ENCODE measurements around the gene RNF157.

The RNF157 gene

DNA sequence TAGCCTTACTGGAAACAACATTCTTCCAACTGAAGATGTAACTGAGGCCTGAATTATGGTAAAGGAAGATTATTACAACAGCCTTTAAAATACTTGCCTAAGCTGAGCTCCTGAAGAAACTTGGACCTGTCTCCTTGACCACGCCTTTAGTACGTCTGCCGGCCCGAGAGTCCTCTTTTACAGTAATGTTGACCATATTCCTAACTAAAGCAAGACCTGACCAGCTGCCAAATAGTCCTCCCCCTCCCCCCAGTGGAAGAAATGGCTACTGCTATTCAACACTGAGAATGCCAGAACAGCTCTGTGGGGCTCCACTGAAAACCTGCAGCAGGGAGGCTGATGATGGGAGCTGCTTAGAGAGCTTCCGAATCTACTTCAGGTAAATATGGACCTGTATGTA is 86.7 kb downstream of the RNF157 start:
- no peak for DNase-seq (ENCODE audit: extremely low read depth, low read depth)
- TF ChIP-seq CTCF (IDR thresholded peaks at IDR 0.05; ENCODE audit: low read depth, low read length): no peak; the same call in none of the 2 replicates

DNA sequence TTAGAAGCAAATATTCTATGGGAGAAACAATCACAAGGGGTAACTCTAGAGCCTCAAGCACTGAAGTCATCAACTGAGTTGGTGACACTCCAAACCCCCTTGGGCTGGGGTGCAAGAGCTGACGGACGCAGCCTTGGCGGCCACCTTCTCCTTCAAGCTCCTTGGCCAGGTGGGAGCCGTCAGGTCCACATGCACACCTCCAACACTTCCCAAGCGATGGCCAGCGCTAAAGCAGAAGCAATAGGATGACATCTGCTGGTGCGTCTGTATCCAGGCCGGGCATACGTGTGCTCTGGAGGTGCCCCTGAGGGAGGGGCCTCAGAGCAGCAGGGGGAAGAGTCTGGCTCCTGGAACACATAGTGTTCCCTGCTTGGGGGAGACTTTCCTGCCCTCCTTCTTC is 87.1 kb downstream of the RNF157 start:
- no peak for DNase-seq (ENCODE audit: extremely low read depth, low read depth)
- no peak for TF ChIP-seq CTCF (IDR thresholded peaks at IDR 0.05; ENCODE audit: low read depth, low read length)

- no peak for DNase-seq (ENCODE audit: extremely low read depth, low read depth)
- TF ChIP-seq CTCF (IDR thresholded peaks at IDR 0.05; ENCODE audit: low read depth, low read length): no peak
Measured at GRCh38 chr17:76152591-76152990, 87.7 kb downstream of the RNF157 start.

GRCh38 chr17:76151896-76152454 is 88.3 kb downstream of the RNF157 start:
- no peak for DNase-seq (ENCODE audit: extremely low read depth, low read depth)
- TF ChIP-seq CTCF (IDR thresholded peaks at IDR 0.05; ENCODE audit: low read depth, low read length): no peak

DNA sequence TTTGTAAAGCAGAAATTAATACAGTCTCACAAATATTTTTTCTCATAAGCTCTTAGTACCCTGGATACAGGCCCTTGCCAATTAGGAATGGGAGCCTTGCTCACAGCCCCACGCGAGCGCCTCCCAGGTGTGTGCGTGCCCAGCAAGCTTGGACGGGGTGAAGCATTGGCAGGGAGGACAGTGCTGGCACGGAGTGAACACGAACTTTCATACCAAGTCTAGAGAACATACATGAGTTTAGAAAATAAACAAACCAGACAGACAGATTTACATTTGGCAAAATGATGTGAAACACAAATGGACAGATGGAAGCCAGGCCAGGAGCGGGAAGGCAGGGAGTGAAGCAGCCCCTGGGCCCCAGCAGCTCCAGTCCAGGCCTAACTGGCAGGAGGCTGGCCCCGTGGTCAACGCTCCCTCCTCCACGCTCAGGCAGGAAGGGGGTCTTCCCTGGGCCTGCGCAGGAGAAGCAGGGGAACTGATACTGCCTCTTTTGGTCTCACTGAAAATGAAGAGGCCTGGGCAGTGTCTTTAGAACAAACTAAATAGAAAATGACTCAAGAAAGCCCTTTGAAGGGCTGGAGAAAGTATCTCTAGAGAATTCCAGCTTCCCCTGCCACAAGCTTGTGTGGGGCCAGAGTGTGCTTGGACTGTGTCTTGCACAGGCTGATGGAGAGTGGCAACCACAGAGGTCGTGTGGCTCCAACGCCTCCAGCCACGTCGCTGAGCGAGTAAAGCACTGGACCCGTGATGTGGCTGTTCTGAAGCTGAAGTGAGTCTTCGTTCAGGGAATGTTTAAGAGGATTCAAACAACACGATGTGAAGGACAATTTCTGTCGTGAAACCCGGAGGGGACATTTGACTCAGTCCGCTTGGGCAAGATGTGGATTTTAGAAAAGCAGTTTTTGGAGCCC is 89.3 kb downstream of the RNF157 start:
- no peak for DNase-seq (ENCODE audit: extremely low read depth, low read depth)
- no peak for TF ChIP-seq CTCF (IDR thresholded peaks at IDR 0.05; ENCODE audit: low read depth, low read length)

DNA sequence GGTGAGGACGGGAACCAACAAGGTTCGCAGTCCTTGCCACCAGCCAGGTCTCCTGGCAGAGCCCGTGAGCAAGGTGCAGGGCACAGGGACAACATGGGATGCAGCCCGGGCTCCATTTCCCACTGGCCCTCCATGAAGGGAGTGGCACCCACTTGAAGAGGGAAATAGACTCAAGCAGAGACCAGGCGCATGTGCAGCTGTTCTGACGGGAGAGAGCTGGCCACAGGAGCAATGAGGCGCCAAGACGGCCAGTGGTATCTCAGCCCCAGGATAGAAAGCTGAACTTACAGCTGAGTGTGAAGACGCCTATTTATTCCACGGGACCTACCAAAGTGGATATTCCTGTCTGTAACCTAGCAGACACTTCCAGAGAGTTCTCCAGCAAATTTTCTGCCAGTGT is 91.1 kb downstream of the RNF157 start:
- DNase-seq (ENCODE audit: extremely low read depth, low read depth): no peak
- TF ChIP-seq CTCF (IDR thresholded peaks at IDR 0.05; ENCODE audit: low read depth, low read length): no peak

DNA sequence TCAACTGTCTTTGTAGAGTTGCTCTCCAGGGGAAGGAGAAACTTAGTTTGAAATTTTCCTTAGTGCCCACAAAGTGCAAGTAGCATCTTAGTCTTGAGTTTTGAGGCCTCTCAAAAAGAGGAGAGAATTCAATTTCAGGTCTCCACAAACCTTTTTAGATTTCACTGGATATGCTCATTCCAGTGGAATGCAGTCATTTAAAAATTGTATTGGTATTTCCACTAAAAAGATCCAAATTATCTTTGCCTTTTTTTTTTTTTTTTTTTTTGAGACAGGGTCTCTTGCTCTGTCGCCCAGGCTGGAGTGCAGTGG is 92.3 kb downstream of the RNF157 start:
- no peak for TF ChIP-seq CTCF (IDR thresholded peaks at IDR 0.05; ENCODE audit: low read depth, low read length)

More for the DNA sequence above, 92.3 kb downstream of the RNF157 start:
- DNase-seq (ENCODE audit: extremely low read depth, low read depth): no peak

Data from AG09319 (cell line).